Urinary bladder (tissue), 4 donors: ENCODE results near the gene NCOR2. TPM values are rescaled to one million over a fixed set of nuclear protein-coding genes. Genes with fewer than 3 reads are reported as not detected.
A peak's percentile ranks its signal among the peaks of the same experiment; 100 is the strongest.

Source experiments
- DNase-seq: peaks from one replicate; pipeline ENCODE4 v3.0.0-alpha.2; 2015; ENCODE audit errors: extremely low spot score
- H3K27ac ChIP-seq: one replicate; pipeline ENCODE4 v1.5.1; 2013; ENCODE audit warnings: low read depth, mild to moderate bottlenecking, moderate library complexity
- H3K36me3 ChIP-seq: one replicate; pipeline ENCODE4 v1.6.1; 2013; ENCODE audit warnings: mild to moderate bottlenecking, moderate library complexity; ENCODE audit not compliant: insufficient read depth
- H3K4me1 ChIP-seq: one replicate; pipeline ENCODE4 v1.6.1; 2013; ENCODE audit warnings: mild to moderate bottlenecking, moderate library complexity; ENCODE audit not compliant: insufficient read depth
- H3K4me3 ChIP-seq: one replicate; pipeline ENCODE4 v1.5.1; 2013; ENCODE audit warnings: low read depth, low read length
- WGBS: extraction: QIAGEN DNeasy Blood & Tissue Kit; methylation state at CpG from one replicate; pipeline ENCODE4 v1.1.7; 2013; 5-methylcytosine and 5-hydroxymethylcytosine counted together
- polyA plus RNA-seq: library from polyadenylated mRNA; stranded (reverse); fragments of 200-250 nt; gene quantifications from one replicate; pipeline ENCODE4 v1.2.3, GENCODE V29; 2013
- total RNA-seq: library from RNA; depleted of rRNA; stranded (reverse); fragments of >200 nt; gene quantifications from one replicate; pipeline ENCODE4 v1.2.3, GENCODE V29; 2014
- donor health status: healthy with polysubstance abuse.
- donor health status: healthy.

Gene NCOR2
- total and polyA plus RNA-seq, 2 donors = 46.8 to 105 TPM

DNA sequence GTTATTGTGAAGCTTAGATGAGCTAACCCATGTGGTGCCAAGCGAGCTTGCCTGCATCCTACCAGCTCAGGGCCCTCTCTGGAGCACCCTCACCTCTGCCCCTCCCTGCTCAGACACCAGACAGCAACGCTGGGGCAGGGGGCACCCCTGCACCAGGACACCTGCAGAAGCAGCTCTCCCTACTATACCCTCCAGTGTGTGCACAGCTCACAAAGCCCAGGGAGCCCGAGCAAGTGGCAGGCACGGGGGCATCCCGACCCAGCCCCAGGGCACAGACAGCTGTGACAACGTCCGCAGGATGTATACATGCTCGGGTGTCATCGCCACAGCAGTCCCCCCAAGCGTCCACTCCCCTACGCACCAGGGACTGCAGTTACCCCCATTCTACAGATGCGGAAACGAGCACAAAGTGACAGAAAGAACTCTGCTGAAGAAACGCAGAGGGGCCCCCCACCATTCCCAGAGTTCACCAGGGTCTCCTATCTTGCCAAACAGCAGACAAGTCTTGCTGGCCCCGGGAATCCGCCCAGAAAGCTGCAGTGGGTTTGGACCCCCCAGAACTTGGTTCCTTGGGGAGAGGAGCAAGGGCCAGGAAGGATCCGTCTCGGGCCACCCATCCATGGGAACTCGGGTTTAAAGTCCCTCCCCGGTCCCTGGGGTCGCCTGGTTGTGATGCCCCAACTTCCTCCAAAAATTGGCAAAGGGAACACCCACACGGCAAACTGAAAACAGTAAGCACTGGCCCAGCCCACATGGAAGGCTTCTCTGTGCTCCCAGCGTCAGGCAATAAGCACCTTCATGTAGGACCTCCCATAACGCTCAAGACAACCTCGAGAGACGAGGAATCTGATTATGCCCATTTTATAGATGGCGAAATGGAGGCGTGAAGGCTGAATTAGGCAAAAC, 12.0 kb downstream of the NCOR2 start:
- Histone ChIP-seq H3K27ac (no peak overlapping the region), H3K36me3 (no peaks in the 10 kb centered on the region), H3K4me3 (no peak overlapping the region), H3K4me1 (no peaks in the 10 kb centered on the region)
- WGBS = 81% methylated on average over 28 of the region's 28 CpGs
- DNase-seq = no peak

DNA sequence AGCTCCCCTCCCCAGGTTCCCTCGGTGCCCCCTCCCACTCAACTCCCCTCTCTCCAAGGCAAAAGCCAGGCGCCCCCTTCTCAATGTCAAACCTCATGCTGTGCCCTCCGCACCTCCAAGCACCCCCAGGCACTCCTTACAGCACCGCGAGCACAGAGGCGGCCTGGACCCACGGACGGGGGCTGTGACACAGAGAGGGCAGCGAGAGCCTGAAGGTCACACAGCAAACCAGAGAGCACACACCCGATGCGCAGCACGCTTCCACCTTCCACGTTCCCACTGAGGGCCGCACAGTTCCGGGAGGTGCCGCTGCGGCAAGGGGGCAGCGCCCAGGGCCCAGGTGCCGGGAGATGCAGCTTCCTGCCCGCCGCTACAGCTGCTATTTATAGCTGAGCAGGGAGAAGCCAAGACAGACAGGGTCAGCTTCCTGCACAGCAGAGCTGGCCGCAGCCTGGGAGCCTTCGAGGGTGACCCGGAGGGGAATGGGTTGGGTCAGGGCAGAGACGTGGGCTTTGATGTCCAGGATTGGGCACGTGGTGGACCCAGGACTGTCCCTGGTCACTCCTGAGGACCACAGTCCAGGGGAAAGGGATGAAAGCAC, 12.9 kb downstream of the NCOR2 start:
- H3K4me3 ChIP-seq = no peak overlapping the region
- H3K36me3 ChIP-seq = no peaks in the 10 kb centered on the region
- WGBS = 52% methylated on average over 26 of the region's 26 CpGs
- no peak for DNase-seq
- H3K27ac ChIP-seq = no peak overlapping the region
- H3K4me1 ChIP-seq = no peaks in the 10 kb centered on the region

DNA sequence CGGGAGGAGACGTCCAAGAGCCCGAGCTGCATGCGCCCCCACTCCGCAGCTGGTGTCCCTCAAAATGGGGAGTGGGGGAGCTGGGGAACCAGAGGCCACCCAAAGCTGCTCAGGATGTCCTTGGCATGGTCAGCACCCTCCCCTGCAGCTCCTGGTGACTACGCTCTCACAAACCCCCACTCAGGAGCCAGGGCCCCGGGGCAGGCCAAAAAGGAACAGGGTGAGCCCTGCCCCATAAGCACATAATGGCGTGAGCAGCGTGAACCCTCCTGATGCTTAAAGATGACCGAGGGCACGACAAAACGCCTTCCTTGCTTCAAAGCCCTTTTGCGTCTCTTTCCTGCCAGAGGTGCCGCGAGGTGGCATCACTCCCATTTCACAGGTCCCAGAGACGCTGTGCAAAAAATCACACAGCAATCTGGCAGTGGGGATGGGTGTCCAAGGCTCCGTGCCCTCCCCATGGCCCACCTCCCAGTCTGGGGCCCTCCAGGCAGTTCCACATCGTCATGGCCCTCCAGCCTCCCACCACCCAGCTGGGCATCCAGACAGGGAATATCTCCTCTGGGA, 13.5 kb downstream of the NCOR2 start:
- no peak overlapping the region for H3K27ac ChIP-seq
- no peak overlapping the region for H3K4me3 ChIP-seq
- DNase-seq = no peak
- 90% methylated on average over 18 of the region's 18 CpGs for WGBS
- no peaks in the 10 kb centered on the region for H3K4me1 ChIP-seq
- no peaks in the 10 kb centered on the region for H3K36me3 ChIP-seq

DNA sequence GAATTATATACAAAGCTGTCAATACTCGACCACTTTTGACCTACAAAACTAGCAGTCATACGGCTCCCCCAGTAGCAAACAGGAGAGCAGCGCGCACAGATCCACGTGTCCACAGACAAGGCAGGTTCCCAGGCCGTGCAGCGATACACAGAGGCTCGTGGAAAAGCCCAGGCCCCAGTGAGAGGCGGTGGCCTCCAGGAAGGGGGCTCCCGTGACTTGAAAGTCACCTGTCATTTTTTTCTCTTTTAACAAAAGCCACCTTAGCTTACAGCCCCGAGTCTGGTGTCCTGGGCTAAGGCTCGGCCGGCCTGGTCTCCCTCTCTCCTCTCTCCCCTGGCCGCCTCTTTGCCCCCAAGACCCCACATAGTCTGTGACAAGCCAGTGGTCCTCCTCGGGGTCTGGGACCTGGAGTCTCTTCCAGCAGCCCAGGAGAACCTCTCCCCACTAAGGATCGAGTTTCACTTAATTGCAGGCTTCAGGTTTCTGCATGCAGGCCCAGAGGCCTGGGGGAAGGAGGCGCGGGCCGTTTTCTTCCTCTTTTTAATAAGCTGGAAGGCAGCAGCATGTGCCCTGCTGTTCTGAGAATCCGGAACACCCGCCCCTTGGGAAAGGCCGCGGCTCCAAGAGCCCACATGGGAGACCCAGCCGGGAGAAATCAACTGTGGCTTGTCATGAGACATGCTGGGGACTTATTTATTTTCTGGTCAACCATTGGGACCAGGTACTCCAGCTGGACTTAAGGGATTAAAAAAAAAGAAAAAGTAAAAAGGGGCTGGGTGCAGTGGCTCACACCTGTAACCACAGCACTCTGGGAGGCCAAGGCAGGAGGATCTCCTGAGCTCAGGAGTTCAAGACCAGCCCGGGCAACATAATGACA, 15.9 kb downstream of the NCOR2 start:
- peak; percentile 70 for DNase-seq
- 44% methylated on average over 25 of the region's 25 CpGs for WGBS
- no peaks in the 10 kb centered on the region for H3K36me3 ChIP-seq
- H3K27ac ChIP-seq = peak overlapping the region; percentile 63
- H3K4me3 ChIP-seq = no peak overlapping the region
- H3K4me1 ChIP-seq = no peaks in the 10 kb centered on the region

DNA sequence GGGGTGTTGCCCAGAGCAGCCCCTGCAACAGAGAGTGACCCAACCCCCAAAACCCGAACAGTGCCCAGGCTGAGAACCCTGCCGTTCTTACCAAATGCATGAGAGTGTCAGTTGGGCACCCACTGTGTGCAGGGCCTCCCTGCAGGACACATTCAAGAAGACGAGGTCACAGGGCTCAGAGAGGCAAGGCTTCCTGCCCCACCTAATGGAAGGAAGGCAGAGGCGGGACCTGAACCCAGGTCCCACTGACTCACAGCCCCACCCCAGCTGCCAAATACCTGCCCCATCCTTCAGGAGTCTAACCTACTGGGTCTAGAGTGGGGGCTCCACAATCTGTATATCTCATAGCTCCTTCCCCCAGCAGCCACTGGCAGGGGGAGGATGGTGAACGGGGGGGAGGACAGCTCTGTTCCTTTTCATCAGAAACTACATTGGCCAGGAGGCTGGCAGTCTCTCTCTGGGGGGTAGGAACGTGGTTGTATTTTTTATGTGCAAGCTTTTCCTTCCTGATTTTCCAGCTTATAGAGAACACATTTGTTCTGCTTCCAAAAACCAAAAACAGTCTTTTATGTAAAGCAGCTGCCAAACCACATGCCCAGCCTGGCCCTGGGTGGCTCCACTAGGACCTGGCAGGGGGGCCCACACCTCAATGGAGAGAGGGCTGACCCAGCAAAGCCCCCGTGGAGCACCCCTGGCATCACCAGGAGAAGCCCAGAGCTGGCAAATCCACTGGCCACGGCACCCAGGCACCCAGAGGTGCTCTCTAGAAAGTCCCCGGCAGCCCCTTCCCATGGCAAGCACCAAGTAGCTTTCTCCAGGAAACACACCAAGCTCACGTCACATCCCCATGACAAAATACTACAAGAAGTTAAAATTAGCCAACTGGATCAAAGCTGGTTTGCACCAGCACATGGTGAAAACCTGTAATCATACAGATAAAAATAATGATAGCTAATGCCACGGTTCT, 17.0 kb downstream of the NCOR2 start:
- no peaks in the 10 kb centered on the region for H3K4me1 ChIP-seq
- H3K27ac ChIP-seq = peak overlapping the region; percentile 55
- no peaks in the 10 kb centered on the region for H3K36me3 ChIP-seq
- no peak overlapping the region for H3K4me3 ChIP-seq
- no peak for DNase-seq
- WGBS = 48% methylated on average over 11 of the region's 11 CpGs

DNA sequence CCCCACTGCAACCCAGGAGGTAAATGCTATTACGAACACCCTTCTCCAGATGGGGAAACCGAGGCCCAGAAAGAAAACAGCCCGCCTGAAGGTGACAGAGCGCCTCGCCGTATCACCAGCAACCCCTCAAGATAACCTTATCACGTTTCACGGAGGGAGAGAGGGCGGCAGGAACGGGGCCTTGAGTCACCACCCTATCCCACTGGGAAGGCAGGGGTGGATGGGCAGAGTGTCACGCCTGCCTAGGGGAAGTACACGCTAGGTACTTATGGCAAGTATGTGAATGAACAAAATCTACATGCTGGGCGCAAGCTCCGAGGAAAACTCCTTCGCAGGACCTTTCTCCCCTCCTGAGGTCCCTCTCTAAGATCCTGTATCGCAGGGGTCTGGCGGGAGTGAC, 17.8 kb downstream of the NCOR2 start:
- DNase-seq = no peak
- WGBS = 73% methylated on average over 17 of the region's 17 CpGs

DNA sequence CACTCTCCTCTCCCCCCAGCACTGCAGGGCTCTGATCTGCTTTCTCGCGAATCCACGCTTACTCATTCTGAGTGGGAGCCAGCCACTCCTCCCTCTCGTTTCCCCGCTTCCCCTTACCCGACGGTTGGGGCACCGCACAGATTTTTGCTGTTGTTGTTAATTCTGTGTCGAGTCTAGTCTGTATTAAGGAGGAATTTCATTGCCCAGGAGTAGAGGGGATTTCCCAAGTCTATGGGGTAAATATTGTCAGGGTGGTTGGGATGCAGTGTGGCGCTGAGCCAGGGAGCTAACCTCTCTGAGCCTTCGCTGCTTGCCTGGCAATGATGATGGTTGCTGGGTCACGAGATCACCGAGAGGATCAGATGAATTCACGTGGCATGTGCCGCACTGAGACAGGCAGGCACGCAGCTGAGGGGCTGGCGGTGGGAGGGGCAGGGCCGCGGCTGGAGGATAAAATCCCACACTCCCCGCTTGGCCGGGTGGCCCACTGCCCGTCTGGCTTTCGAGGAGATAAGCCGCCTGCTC, 18.5 kb downstream of the NCOR2 start:
- WGBS = 14% methylated on average over 24 of the region's 24 CpGs

More for the DNA sequence above, 17.8 kb downstream of the NCOR2 start:
- Histone ChIP-seq H3K4me3 (no peak overlapping the region), H3K36me3 (no peaks in the 10 kb centered on the region), H3K27ac (peak overlapping the region; percentile 51), H3K4me1 (no peaks in the 10 kb centered on the region)

DNA sequence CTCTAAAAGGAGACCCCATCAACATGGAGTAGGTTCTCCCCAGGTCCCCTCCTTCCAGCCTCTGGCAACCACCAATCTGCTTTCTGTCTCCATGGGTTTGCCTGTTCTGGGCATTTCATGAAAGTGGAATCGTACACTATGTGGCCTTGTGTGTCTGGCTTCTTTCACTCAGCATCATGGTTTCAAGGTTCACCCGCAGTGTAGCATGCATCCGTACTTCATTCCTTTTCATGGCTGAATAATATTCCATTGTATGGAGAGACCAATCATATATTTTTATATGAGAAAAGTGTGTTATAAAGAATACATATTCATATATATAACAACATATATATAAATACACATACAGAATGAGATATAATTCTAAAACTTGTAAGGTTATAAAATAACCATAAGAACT, 19.8 kb downstream of the NCOR2 start:
- Histone ChIP-seq H3K4me1 (peaks cover 9% of the 10 kb centered on the region), H3K4me3 (no peak overlapping the region), H3K27ac (no peak overlapping the region), H3K36me3 (no peaks in the 10 kb centered on the region)
- no peak for DNase-seq
- WGBS = 97% methylated on average over 3 of the region's 3 CpGs

More for the DNA sequence above, 18.5 kb downstream of the NCOR2 start:
- Histone ChIP-seq H3K36me3 (no peaks in the 10 kb centered on the region), H3K4me3 (no peak overlapping the region), H3K4me1 (peaks cover 5% of the 10 kb centered on the region), H3K27ac (no peak overlapping the region)
- DNase-seq = no peak

DNA sequence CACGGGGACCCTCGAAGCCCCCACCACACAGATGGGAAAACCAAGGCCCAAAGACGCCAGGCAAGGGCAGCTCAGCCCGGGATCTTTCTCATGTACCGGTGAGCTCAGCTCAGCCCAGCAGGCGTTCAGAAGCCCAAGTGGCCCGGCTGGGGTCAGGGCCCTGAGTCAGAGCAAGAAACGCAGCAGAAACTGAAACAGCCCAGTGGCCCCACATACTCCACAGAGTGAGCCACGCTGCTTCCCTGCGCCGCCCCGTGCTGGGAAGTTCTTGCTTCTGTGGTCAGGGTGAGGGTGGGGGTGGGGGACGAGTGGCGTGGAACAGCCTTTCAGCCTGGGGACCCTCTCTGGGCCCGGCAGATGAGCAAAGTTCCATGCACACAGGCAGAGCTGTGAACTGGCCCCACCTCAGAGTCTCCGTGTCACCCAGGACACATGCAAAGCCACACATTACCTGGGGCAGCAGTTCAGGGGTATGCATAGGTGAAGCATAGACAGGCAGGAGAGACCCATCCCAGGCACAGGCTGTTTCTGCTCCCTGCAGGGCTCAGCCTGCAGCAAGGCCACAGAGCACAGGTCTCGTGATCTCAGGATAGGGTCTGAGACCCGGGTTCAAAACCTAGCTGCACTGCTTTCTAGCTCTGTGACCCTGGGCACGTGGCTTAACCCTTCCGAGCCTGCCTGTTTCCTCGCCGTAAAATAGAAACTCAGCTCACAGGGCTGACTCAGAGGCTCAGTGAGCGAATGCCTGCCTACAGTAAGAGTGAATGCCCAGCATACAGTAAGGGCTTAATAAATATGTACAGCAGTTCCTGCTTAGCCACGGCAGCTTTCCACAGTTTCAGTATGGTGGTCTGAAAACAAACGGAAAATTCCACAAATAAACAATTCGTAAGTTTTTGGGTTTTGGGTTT, 21.6 kb downstream of the NCOR2 start:
- WGBS = 79% methylated on average over 26 of the region's 26 CpGs
- Histone ChIP-seq H3K36me3 (no peaks in the 10 kb centered on the region), H3K27ac (no peak overlapping the region), H3K4me1 (peaks cover 11% of the 10 kb centered on the region), H3K4me3 (no peak overlapping the region)
- no peak for DNase-seq

DNA sequence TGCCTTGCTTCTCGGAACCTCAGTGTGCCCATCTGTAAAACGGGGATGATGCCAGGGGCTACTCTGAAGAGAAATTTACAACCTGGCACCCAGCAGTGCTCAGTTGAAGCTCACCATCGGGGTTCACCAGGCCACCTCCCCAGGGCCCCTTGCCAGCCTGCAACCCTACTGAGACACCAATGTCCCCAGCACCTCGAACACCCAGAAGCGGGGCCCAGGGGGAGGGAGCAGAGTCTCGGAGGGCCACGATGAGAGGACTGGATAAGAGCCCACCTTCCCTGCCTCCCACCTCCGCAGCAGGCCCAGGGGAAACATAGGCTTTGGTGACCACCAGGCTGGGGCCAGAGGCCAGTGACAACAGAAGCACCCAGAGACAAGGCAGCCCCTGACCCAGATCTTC, 22.4 kb downstream of the NCOR2 start:
- no peak for DNase-seq
- Histone ChIP-seq H3K4me3 (no peak overlapping the region), H3K36me3 (no peaks in the 10 kb centered on the region), H3K4me1 (peaks cover 11% of the 10 kb centered on the region), H3K27ac (no peak overlapping the region)
- WGBS = 78% methylated on average over 8 of the region's 8 CpGs

DNA sequence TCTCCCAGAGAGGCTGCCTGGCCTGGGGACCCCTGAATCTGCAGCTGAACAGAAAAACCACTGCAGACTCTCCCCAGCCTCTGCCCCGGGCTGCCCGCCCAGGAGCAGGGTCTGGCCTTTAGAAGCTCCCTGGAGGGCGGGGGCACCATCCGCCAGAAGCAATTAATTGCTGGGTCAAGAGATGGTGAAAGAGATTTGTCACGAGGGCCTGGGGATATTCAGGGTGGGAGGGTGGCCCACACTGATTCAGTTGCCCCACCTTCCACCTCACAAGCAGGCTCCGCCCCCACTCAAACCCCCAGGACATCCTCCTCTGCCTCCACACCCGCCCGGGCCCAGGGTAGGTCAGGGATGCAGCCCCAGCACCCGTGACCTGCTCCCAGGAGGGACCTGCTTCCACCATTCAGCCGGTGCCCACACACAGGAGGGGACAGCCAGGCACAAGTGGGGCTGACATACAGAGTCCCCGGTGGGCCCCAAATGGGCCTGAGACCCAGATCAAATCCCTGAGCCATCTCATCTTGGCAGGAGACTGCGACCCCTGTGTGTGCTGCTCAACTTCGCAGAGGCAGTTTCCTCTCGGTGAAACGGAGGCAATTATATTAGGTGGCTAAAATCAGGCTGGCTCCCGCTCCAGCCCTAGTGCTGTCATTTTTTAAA, 23.0 kb downstream of the NCOR2 start:
- Histone ChIP-seq H3K36me3 (no peaks in the 10 kb centered on the region), H3K4me1 (peaks cover 11% of the 10 kb centered on the region), H3K4me3 (no peak overlapping the region), H3K27ac (no peak overlapping the region)
- WGBS = 66% methylated on average over 16 of the region's 16 CpGs
- no peak for DNase-seq
